GM12878 (cell line): ENCODE measurements around the gene KRT28. TPM values are rescaled to one million over a fixed set of nuclear protein-coding genes. Genes with fewer than 3 reads are reported as not detected.

Experiments
- ATAC-seq: fragments of 200-7000 bp; cut with Tn5 transposase; 3 replicates; pipeline ENCODE4 v1.9.1; 2020; ENCODE audit warnings: mild to moderate bottlenecking, moderate library complexity
- BruUV-seq: library from RNA; stranded (reverse); fragments of 400-500 nt; replicated peaks from 2 replicates; lab custom pipeline; 2021; lab: Mats Ljungman, UMichigan
- CTCF ChIA-PET: fragments of 300-600 bp; sonication (Branson Sonifier 250); formaldehyde crosslinking; extraction: SDS; loops from one replicate; lab custom pipeline; 2021; ENCODE audit warnings: inconsistent platforms; lab: Yijun Ruan, JAX
- POLR2A ChIA-PET: fragments of 350-600 bp; formaldehyde crosslinking; extraction: SDS; loops from one replicate; lab custom pipeline; 2021; ENCODE audit warnings: inconsistent platforms; lab: Charles Lee
- RAD21 ChIA-PET: fragments of 300-600 bp; sonication (Branson Sonifier 250); formaldehyde crosslinking; loops from one replicate; lab custom pipeline; 2023; ENCODE audit warnings: antibody characterized with exemption; ENCODE audit not compliant: unreplicated experiment; lab: Charles Lee
- SMC1A ChIA-PET: fragments of 300-600 bp; sonication (Branson Sonifier 250); formaldehyde crosslinking; loops from one replicate; lab custom pipeline; 2023; ENCODE audit not compliant: unreplicated experiment, uncharacterized antibody; lab: Charles Lee
- DNase-seq: peaks from one replicate; pipeline ENCODE4 v3.0.0-alpha.2; 2011; ENCODE audit warnings: low read depth, low spot score
- FAIRE-seq: peaks from 3 replicates; lab custom pipeline; 2011; peaks lifted over from hg19 to GRCh38; lab: Jason Lieb, UNC
- H2AFZ ChIP-seq: 2 replicates; pipeline ENCODE4 v1.6.0; 2011; ENCODE audit warnings: low read depth, low read length, control low read depth; ENCODE audit not compliant: control insufficient read depth
- H3K27ac ChIP-seq: 2 replicates; pipeline ENCODE4 v1.5.1; 2011; ENCODE audit warnings: control low read depth; ENCODE audit not compliant: control insufficient read depth, insufficient read depth
- H3K27me3 ChIP-seq, 2 experiments: replicated peaks in 1 of 2; 2 replicates each; pipeline versions ENCODE4 v1.6.0 to v1.6.1; 2011; ENCODE audit warnings: low read length in 1 of 2; ENCODE audit not compliant: control insufficient read depth in 2 of 2, insufficient read depth in 2 of 2
- H3K36me3 ChIP-seq, 2 experiments: 2 replicates each; pipeline ENCODE4 v1.5.1; 2011; ENCODE audit warnings: low read length in 1 of 2; ENCODE audit not compliant: control insufficient read depth in 2 of 2, insufficient read depth in 2 of 2
- H3K4me1 ChIP-seq: 2 replicates; pipeline ENCODE4 v1.6.1; 2011; ENCODE audit warnings: mild to moderate bottlenecking, low read length, moderate library complexity, mixed read lengths; ENCODE audit not compliant: control insufficient read depth, insufficient read depth
- H3K4me2 ChIP-seq: 2 replicates; pipeline ENCODE4 v1.6.0; 2011; ENCODE audit warnings: control low read depth; ENCODE audit not compliant: control insufficient read depth, insufficient read depth
- H3K4me3 ChIP-seq: fragments of 200-600 bp; sonication (generic); 2 replicates; pipeline ENCODE4 v1.5.1; 2016
- H3K79me2 ChIP-seq: 2 replicates; pipeline ENCODE4 v1.6.0; 2011; ENCODE audit warnings: low read length; ENCODE audit not compliant: control insufficient read depth, insufficient read depth
- H3K9ac ChIP-seq: 2 replicates; pipeline ENCODE4 v1.8.0; 2011; ENCODE audit warnings: low read length, control low read depth, mixed read lengths; ENCODE audit not compliant: control insufficient read depth, insufficient read depth
- H3K9me3 ChIP-seq: replicated peaks from 3 replicates; pipeline ENCODE4 v1.5.1; 2011; ENCODE audit warnings: mild to moderate bottlenecking, low read length; ENCODE audit not compliant: control insufficient read depth, insufficient read depth
- H4K20me1 ChIP-seq: 2 replicates; pipeline ENCODE4 v1.6.0; 2011; ENCODE audit not compliant: control insufficient read depth, insufficient read depth
- ASH2L ChIP-seq: fragments of 300-600, 200-600 bp; sonication (generic); IDR thresholded peaks from 2 replicates; pipeline ENCODE4 v1.6.1; 2017; ENCODE audit warnings: low read depth, mild to moderate bottlenecking, borderline replicate concordance
- BMI1 ChIP-seq: fragments of 450-650 bp; IDR thresholded peaks from 2 replicates; pipeline ENCODE4 v1.6.1; 2016; ENCODE audit warnings: mild to moderate bottlenecking, moderate library complexity, borderline replicate concordance
- CBX5 ChIP-seq: sonication (generic); IDR thresholded peaks from 2 replicates; pipeline ENCODE4 v1.6.1; 2016; ENCODE audit warnings: low read depth, moderate library complexity, mild to moderate bottlenecking, inconsistent platforms
- CREM ChIP-seq: IDR thresholded peaks from 2 replicates; pipeline ENCODE4 v1.6.1; 2014; ENCODE audit warnings: antibody characterized with exemption, low read depth
- GABPA ChIP-seq: IDR thresholded peaks from 2 replicates; pipeline ENCODE4 v1.6.1; 2014; ENCODE audit warnings: antibody characterized with exemption, low read depth, mild to moderate bottlenecking, inconsistent platforms
- MAX ChIP-seq: IDR thresholded peaks from 2 replicates; pipeline ENCODE4 v1.6.1; 2012; ENCODE audit warnings: low read depth, low read length, improper control_type of control experiment
- SIX5 ChIP-seq: IDR thresholded peaks from 2 replicates; pipeline ENCODE4 v1.6.1; 2011; ENCODE audit warnings: mild to moderate bottlenecking, low read depth, low read length, moderate library complexity; ENCODE audit not compliant: severe bottlenecking
- ZNF592 ChIP-seq: fragments of 450-650 bp; IDR thresholded peaks from 2 replicates; pipeline ENCODE4 v1.6.1; 2017; ENCODE audit warnings: mild to moderate bottlenecking, moderate library complexity
- WGBS: methylation state at CpG from one replicate; pipeline ENCODE4 v1.1.6; 2016; ENCODE audit warnings: low lambda C conversion rate; ENCODE audit not compliant: insufficient replicate concordance, insufficient coverage; ENCODE audit errors: missing lambda C conversion rate; 5-methylcytosine and 5-hydroxymethylcytosine counted together
- in situ Hi-C: fragments of 300-500 bp; cut with MboI; formaldehyde crosslinking; loops from 9 replicates; pipeline ENCODE4 v1.14.3; 2018; ENCODE audit warnings: mixed read lengths
- intact Hi-C: fragments of 100-400 bp; cut with micrococcal nuclease; formaldehyde crosslinking; loops from one replicate; pipeline ENCODE4 v1.14.2; 2022; ENCODE audit not compliant: unreplicated experiment
- polyA plus RNA-seq, 11 experiments: library from polyadenylated mRNA; depleted of rRNA in 4 of 11; unstranded in 6 of 11; stranded (reverse) in 5 of 11; fragments of >200 nt; fragmentation: Nextera tagmentation in 4 of 11; fragmentation: Illumina TruSeq in 1 of 11; extraction: Ambion mirVana in 4 of 11; extraction: Trizol in 1 of 11; gene quantifications; 1 replicate in 1 of 11; 2 replicates in 10 of 11; pipeline versions ENCODE4 v1.2.1 to v1.2.3, GENCODE V29; 2011 to 2016; ENCODE audit warnings: inconsistent platforms in 2 of 11, missing spikeins in 2 of 11, low read depth in 1 of 11
- total RNA-seq, 4 experiments: library from RNA; depleted of rRNA in 3 of 4; stranded (reverse); fragments of >200 nt in 3 of 4; fragmentation: Illumina TruSeq in 1 of 4; extraction: Trizol in 1 of 4; gene quantifications; 2 replicates each; pipeline versions ENCODE4 v1.2.1 to v1.2.3, GENCODE V29; 2013 to 2021

The KRT28 gene
- total and polyA plus RNA-seq, 10 of the 15 experiments (the other 5 are each of a cell fraction or from before 2014, with no cell fraction given): not detected

- H3K4me1 ChIP-seq: no peaks in the 10 kb centered on the region
- H3K9ac ChIP-seq: no peak overlapping the region
- H3K4me3 ChIP-seq: no peak overlapping the region
- ChIA-PET RAD21 (no interaction called here), CTCF (no interaction called here), POLR2A (interaction anchor here (0.5 kb wide), 1 partner anchor 808 kb away, joined by 5 read pairs; no protein-coding TSS in a partner anchor), SMC1A (no interaction called here)
- H3K9me3 ChIP-seq: no peaks in the 10 kb centered on the region
- BruUV-seq: no TSS peak
- H3K79me2 ChIP-seq: no peaks in the 10 kb centered on the region
- no peaks in the 10 kb centered on the region for H3K27me3 ChIP-seq
- no peaks in the 10 kb centered on the region for H4K20me1 ChIP-seq
- no peak for FAIRE-seq
- no peak for TF ChIP-seq GABPA
- no peak for TF ChIP-seq CBX5
- TF ChIP-seq ASH2L: no peak
- TF ChIP-seq SIX5: no peak
- TF ChIP-seq CREM: no peak
- no peak for TF ChIP-seq BMI1
- TF ChIP-seq MAX: no peak
- TF ChIP-seq ZNF592: no peak
- DNase-seq: no peak
- H3K27ac ChIP-seq: no peak overlapping the region
- no peaks in the 10 kb centered on the region for H3K36me3 ChIP-seq
- no peak for ATAC-seq
- in situ Hi-C loops: no loop called here
- 47% methylated on average over 3 of the region's 3 CpGs for WGBS
- H2AFZ ChIP-seq: no peak overlapping the region
- intact Hi-C loops: no loop called here
- H3K4me2 ChIP-seq: no peak overlapping the region
Measured at GRCh38 chr17:40841246-40841645, 41.5 kb upstream of the KRT28 start.
